ENCODE measurements around the gene BGN.

DNA sequence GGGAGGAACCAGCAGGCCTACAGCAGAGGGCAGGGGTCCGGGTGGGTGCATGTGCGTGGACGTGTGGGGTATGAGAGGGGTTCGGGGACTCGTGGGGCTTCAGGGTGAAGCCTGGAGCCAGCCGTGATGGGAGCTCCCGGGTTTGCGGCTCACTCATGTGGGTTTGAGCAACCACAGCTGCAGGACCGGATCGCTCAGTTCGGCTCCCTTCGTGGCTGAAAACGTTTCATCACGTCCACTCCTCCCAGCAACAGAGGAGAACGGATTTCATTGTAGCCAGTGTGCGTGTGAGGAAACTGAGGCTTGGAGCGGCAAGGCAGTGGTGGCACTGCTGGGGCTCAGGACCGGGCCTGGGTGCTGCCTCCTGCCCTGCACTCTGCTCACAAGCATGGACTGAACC is 10.6 kb downstream of the BGN start:
- TF ChIP-seq, protein P1, sequence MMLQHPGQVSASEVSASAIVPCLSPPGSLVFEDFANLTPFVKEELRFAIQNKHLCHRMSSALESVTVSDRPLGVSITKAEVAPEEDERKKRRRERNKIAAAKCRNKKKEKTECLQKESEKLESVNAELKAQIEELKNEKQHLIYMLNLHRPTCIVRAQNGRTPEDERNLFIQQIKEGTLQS (IDR thresholded peaks at IDR 0.05; ENCODE audit: borderline replicate concordance, extremely low read depth, low read depth, low read length) = no peak
- TF ChIP-seq HDGF (IDR thresholded peaks at IDR 0.05) = no peak
- TF ChIP-seq EZH2 (IDR thresholded peaks at IDR 0.05; ENCODE audit: borderline replicate concordance, control insufficient read depth, low read depth, low read length) = no peak
- TF ChIP-seq, protein P2, sequence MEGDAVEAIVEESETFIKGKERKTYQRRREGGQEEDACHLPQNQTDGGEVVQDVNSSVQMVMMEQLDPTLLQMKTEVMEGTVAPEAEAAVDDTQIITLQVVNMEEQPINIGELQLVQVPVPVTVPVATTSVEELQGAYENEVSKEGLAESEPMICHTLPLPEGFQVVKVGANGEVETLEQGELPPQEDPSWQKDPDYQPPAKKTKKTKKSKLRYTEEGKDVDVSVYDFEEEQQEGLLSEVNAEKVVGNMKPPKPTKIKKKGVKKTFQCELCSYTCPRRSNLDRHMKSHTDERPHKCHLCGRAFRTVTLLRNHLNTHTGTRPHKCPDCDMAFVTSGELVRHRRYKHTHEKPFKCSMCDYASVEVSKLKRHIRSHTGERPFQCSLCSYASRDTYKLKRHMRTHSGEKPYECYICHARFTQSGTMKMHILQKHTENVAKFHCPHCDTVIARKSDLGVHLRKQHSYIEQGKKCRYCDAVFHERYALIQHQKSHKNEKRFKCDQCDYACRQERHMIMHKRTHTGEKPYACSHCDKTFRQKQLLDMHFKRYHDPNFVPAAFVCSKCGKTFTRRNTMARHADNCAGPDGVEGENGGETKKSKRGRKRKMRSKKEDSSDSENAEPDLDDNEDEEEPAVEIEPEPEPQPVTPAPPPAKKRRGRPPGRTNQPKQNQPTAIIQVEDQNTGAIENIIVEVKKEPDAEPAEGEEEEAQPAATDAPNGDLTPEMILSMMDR (IDR thresholded peaks at IDR 0.05 in 2 of 3, conservative IDR thresholded peaks at IDR 0.05 in 1 of 3; ENCODE audit: control insufficient read depth in 2 of 3, extremely low read depth in 1 of 3, insufficient read depth in 1 of 3, low read depth in 3 of 3, low read length in 3 of 3) = no peak
- TF ChIP-seq POLR2A (IDR thresholded peaks at IDR 0.05; ENCODE audit: low read depth, low read length) = no peak
- TF ChIP-seq MTA3 (IDR thresholded peaks at IDR 0.05; ENCODE audit: borderline replicate concordance, low read length) = no peak

All from GM12878 (cell line).